ENCODE measurements around the gene ACADM.

- TF ChIP-seq, protein P1, sequence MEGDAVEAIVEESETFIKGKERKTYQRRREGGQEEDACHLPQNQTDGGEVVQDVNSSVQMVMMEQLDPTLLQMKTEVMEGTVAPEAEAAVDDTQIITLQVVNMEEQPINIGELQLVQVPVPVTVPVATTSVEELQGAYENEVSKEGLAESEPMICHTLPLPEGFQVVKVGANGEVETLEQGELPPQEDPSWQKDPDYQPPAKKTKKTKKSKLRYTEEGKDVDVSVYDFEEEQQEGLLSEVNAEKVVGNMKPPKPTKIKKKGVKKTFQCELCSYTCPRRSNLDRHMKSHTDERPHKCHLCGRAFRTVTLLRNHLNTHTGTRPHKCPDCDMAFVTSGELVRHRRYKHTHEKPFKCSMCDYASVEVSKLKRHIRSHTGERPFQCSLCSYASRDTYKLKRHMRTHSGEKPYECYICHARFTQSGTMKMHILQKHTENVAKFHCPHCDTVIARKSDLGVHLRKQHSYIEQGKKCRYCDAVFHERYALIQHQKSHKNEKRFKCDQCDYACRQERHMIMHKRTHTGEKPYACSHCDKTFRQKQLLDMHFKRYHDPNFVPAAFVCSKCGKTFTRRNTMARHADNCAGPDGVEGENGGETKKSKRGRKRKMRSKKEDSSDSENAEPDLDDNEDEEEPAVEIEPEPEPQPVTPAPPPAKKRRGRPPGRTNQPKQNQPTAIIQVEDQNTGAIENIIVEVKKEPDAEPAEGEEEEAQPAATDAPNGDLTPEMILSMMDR (IDR thresholded peaks at IDR 0.05) = no peak
- TF ChIP-seq POLR2A (IDR thresholded peaks at IDR 0.05) = no peak
Measured at GRCh38 chr1:75811211-75811981, 86.9 kb downstream of the ACADM start.
